GM12892 (cell line): ENCODE measurements around the gene HS3ST4.
A peak's percentile ranks its signal among the peaks of the same experiment; 100 is the strongest.

Experiments
- DNase-seq: peaks from one replicate; pipeline ENCODE4 v3.0.0; 2011; ENCODE audit not compliant: insufficient read length
- FAIRE-seq: peaks from 2 replicates; lab custom pipeline; 2011; peaks lifted over from hg19 to GRCh38; lab: Jason Lieb, UNC
- POLR2A ChIP-seq: IDR thresholded peaks from 2 replicates; pipeline ENCODE4 v1.6.1; 2011; ENCODE audit warnings: low read depth, low read length, control low read depth
- POLR2AphosphoS5 ChIP-seq: IDR thresholded peaks from 2 replicates; pipeline ENCODE4 v1.6.1; 2011; ENCODE audit warnings: low read depth, low read length, control low read depth
- TAF1 ChIP-seq: IDR thresholded peaks from 2 replicates; pipeline ENCODE4 v1.6.1; 2011; ENCODE audit warnings: low read depth, mild to moderate bottlenecking, control low read depth, low read length, borderline replicate concordance

The HS3ST4 gene

DNA sequence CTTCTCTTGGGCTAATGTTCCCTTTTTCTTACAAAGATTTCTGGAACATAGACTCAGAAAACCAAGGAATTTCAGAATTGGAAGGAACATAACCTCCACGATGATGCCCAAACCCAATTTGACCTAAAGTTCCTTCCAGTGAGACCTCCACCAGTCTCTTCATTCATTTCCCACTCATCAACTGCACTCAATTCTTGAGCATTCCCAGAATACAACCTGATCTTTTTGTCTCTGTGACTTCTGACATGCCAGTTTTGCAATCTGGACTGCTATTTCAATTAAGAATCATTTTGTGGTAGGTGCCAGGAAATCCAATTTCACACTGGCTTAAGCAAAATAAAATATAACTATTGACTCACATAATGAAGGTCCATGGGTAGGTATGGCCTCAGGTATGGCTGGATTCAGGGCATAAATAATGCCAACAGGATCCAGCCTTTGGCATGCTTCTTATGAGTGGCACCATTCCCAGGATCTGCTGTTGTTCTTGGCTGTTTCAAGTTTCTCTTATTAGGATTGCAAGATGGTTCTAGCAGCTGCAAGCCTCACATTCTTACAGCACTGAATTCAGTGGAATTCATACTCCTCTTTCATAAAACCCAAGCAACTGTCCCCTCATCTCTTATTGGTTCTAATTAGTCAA lies 184.3 kb downstream of the HS3ST4 start:
- no peak for TF ChIP-seq POLR2AphosphoS5
- no peak for TF ChIP-seq POLR2A
- TF ChIP-seq TAF1: no peak
- DNase-seq: no peak
- FAIRE-seq: no peak

GRCh38 chr16:25877103-25877502 lies 185.3 kb downstream of the HS3ST4 start:
- DNase-seq: no peak
- TF ChIP-seq POLR2A: no peak
- TF ChIP-seq POLR2AphosphoS5: no peak
- TF ChIP-seq TAF1: no peak
- FAIRE-seq: no peak

GRCh38 chr16:25886598-25886997 lies 194.8 kb downstream of the HS3ST4 start:
- DNase-seq (no peak), FAIRE-seq (no peak)
- no peak for TF ChIP-seq POLR2A
- no peak for TF ChIP-seq TAF1
- no peak for TF ChIP-seq POLR2AphosphoS5

DNA sequence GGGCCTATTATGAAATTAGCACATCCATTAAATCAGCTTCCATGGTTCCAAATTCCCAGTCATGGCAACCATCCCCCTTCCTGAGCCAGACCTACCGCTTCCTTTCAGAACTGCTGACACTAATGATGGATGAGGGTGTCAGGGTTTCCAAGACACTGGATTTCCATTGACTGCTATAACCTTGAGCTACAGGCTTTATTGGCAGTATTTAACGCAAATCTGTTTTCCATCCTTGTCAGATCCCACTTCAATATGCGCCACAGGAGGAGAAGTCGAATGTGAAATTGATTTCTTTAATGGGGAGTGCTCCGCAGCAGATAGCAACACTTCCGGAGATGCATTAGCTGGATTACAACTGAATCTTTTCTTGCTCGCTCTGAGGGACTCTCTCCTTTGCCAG lies 197.1 kb downstream of the HS3ST4 start:
- no peak for FAIRE-seq
- DNase-seq: no peak

GRCh38 chr16:25893332-25893731 lies 201.6 kb downstream of the HS3ST4 start:
- FAIRE-seq (no peak), DNase-seq (no peak)
- TF ChIP-seq POLR2AphosphoS5 (no peak), POLR2A (no peak), TAF1 (no peak)

More for the DNA sequence above, 197.1 kb downstream of the HS3ST4 start:
- TF ChIP-seq POLR2A (no peak), TAF1 (no peak), POLR2AphosphoS5 (no peak)

DNA sequence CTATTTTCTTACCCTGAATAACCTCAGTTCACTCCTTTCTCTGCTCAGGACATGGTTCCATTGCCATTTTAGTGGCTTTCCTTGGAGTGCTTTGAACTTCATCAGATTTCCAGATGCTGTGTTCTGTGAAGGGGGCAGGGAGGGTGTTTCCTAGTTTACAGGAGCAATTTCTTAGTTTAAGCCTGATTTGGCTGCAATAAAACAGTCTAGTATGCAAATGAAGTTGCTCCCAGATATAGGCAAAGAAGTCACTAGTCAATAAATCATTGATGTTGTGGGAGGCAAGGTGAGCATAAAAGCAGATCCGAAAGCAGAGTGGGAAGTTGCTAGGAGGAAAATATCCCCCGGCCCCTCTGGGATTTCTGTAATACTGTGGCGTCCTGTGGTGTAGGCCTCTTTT lies 202.3 kb downstream of the HS3ST4 start:
- no peak for DNase-seq
- no peak for TF ChIP-seq TAF1
- no peak for TF ChIP-seq POLR2AphosphoS5
- no peak for TF ChIP-seq POLR2A
- no peak for FAIRE-seq

GRCh38 chr16:25895380-25895779 lies 203.6 kb downstream of the HS3ST4 start:
- DNase-seq: no peak
- no peak for TF ChIP-seq POLR2A
- peak; percentile 36 for FAIRE-seq

DNA sequence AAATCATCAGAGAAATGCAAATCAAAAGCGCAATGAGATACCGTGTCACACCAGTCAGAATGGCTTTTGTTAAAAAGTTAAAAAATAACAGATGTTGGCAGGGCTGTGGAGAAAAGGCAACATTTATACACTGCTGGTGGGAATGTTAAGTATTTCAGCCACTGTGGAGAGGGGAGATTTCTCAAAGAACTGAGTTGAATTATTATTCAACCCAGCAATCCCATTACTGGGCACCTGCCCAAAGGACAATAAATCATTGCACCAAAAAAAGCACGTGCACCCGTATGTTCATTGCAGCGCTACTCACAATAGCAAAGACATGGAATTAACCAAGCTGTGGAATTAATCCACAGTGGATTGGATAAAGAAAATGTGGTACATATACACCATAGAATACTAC lies 204.7 kb downstream of the HS3ST4 start:
- DNase-seq (no peak), FAIRE-seq (no peak)
- TF ChIP-seq POLR2AphosphoS5 (no peak), POLR2A (no peak), TAF1 (no peak)

DNA sequence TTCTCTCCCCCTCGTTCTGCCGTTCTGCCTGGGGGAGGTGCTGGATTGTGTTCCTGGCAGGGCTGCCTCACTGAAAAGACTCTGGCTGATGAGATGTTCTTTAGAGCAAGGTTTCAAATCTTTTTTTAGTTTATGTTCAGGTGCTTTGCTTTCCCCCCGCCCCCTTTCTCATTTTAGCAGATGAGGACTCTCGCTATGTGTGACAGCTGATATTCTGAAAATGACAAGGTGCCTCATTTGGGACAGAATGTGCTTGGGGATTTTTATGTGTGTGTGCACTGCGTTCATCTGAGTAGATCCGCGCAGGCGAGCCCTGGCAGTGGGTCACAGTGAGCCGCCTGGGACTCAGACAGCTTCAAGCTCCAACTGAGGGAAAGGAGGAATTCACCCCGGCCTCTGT lies 205.9 kb downstream of the HS3ST4 start:
- no peak for DNase-seq
- no peak for FAIRE-seq
- TF ChIP-seq POLR2AphosphoS5 (no peak), POLR2A (no peak), TAF1 (no peak)

GRCh38 chr16:25905810-25906209 lies 214.1 kb downstream of the HS3ST4 start:
- TF ChIP-seq POLR2AphosphoS5 (no peak), POLR2A (no peak), TAF1 (no peak)
- no peak for FAIRE-seq
- DNase-seq: no peak

GRCh38 chr16:25910971-25911370 lies 219.2 kb downstream of the HS3ST4 start:
- FAIRE-seq: no peak
- TF ChIP-seq POLR2A (no peak), POLR2AphosphoS5 (no peak), TAF1 (no peak)
- no peak for DNase-seq

- TF ChIP-seq POLR2AphosphoS5: no peak
- TF ChIP-seq TAF1: no peak
- no peak for TF ChIP-seq POLR2A
- no peak for DNase-seq
Measured at GRCh38 chr16:25912321-25912720, 220.6 kb downstream of the HS3ST4 start.

GRCh38 chr16:25914357-25914962 lies 222.7 kb downstream of the HS3ST4 start:
- no peak for TF ChIP-seq POLR2AphosphoS5
- FAIRE-seq (no peak), DNase-seq (no peak)

More at GRCh38 chr16:25912321-25912720, 220.6 kb downstream of the HS3ST4 start:
- no peak for FAIRE-seq
